ENCODE measurements around the gene KRTAP4-5. TPM values are rescaled to one million over a fixed set of nuclear protein-coding genes. Genes with fewer than 3 reads are reported as not detected.
"Not testable (repeated sequence)": the region's sequence is repeated elsewhere in the genome, so short reads cannot be mapped to it uniquely, and the experiment has no call there.

Gene KRTAP4-5
- total and polyA plus RNA-seq, 3 donors from 2014 or later, result not detected

- Histone ChIP-seq H3K27ac (no peak overlapping the region), H3K27me3 (no peaks in the 10 kb centered on the region), H3K36me3 (ENCODE audit: low read depth, missing control alignments) (no peaks in the 10 kb centered on the region), H3K4me3 (no peak overlapping the region), H3K9me3 (no peaks in the 10 kb centered on the region), H3K4me1 (no peaks in the 10 kb centered on the region)
- WGBS, 2 donors, result 50 to 68% methylated on average over 1 of the region's 1 CpG
- DNase-seq, result no peak
- TF ChIP-seq POLR2A (IDR thresholded peaks at IDR 0.05) (no peak), CTCF (IDR thresholded peaks at IDR 0.05) (no peak)
- intact Hi-C loops (cut with DNase I; ENCODE audit: low total_unique reads), result no loop called here
Measured at GRCh38 chr17:41107941-41108450, 41.6 kb downstream of the KRTAP4-5 start.

- DNase-seq; H3K36me3 ChIP-seq (ENCODE audit: low read depth, missing control alignments); H3K9me3 ChIP-seq; H3K27me3 ChIP-seq; H3K27ac ChIP-seq; H3K4me1 ChIP-seq; intact Hi-C loops (cut with DNase I; ENCODE audit: low total_unique reads); H3K4me3 ChIP-seq: not testable (repeated sequence)
- 60 to 63% methylated on average over 2 to 4 of the region's 10 CpGs for WGBS, 2 donors
Measured at GRCh38 chr17:41105347-41105746, 44.3 kb downstream of the KRTAP4-5 start, which contains the start of gene KRTAP4-9. Gene KRTAP4-9, plus strand, starts transcription at chr17:41105389. Its CDS starts 0 bp downstream, at chr17:41105389.

GRCh38 chr17:41104386-41105038, 45.1 kb downstream of the KRTAP4-5 start:
- H3K27ac ChIP-seq; H3K4me3 ChIP-seq; intact Hi-C loops (cut with DNase I; ENCODE audit: low total_unique reads); H3K27me3 ChIP-seq; DNase-seq; H3K36me3 ChIP-seq (ENCODE audit: low read depth, missing control alignments); H3K9me3 ChIP-seq; H3K4me1 ChIP-seq: not testable (repeated sequence)
- WGBS, 2 donors, result 90 to 93% methylated on average over 2 of the region's 2 CpGs

- no peak for DNase-seq
Measured at GRCh38 chr17:41103896-41104295, 45.7 kb downstream of the KRTAP4-5 start.

GRCh38 chr17:41101586-41102259, 47.9 kb downstream of the KRTAP4-5 start, which contains the start of gene KRTAP4-16:
Gene KRTAP4-16, minus strand, starts transcription at chr17:41102209. Its CDS starts 0 bp downstream, at chr17:41102209.
- Histone ChIP-seq H3K27ac (no peak within 1 kb of the TSS), H3K4me3 (no peak within 1 kb of the TSS), H3K27me3 (no peaks in the 10 kb centered on the region), H3K9me3 (no peaks in the 10 kb centered on the region), H3K36me3 (ENCODE audit: low read depth, missing control alignments) (no peaks in the 10 kb centered on the region), H3K4me1 (no peaks in the 10 kb centered on the region)
- no peak for DNase-seq
- intact Hi-C loops (cut with DNase I; ENCODE audit: low total_unique reads), result no loop called here
- TF ChIP-seq POLR2A (IDR thresholded peaks at IDR 0.05) (no peak), CTCF (IDR thresholded peaks at IDR 0.05) (no peak)
- 62 to 67% methylated on average over 7 to 10 of the region's 10 CpGs for WGBS, 2 donors

More at GRCh38 chr17:41103896-41104295, 45.7 kb downstream of the KRTAP4-5 start:
- intact Hi-C loops (cut with DNase I; ENCODE audit: low total_unique reads), result no loop called here
- 64 to 77% methylated on average over 1 of the region's 1 CpG for WGBS, 2 donors
- Histone ChIP-seq H3K4me1 (no peaks in the 10 kb centered on the region), H3K4me3 (no peak overlapping the region), H3K27ac (no peak overlapping the region), H3K27me3 (no peaks in the 10 kb centered on the region), H3K36me3 (ENCODE audit: low read depth, missing control alignments) (no peaks in the 10 kb centered on the region), H3K9me3 (no peaks in the 10 kb centered on the region)
- TF ChIP-seq CTCF (IDR thresholded peaks at IDR 0.05) (no peak), POLR2A (IDR thresholded peaks at IDR 0.05) (no peak)

- H3K9me3 ChIP-seq; DNase-seq; H3K27ac ChIP-seq; H3K27me3 ChIP-seq; H3K36me3 ChIP-seq (ENCODE audit: low read depth, missing control alignments); intact Hi-C loops (cut with DNase I; ENCODE audit: low total_unique reads); H3K4me3 ChIP-seq; H3K4me1 ChIP-seq: not testable (repeated sequence)
- 72 to 73% methylated on average over 7 of the region's 7 CpGs for WGBS, 2 donors
Measured at GRCh38 chr17:41099682-41100480, 49.7 kb downstream of the KRTAP4-5 start.

All from testis (tissue), 3 donors.